Chondrocyte (in vitro differentiated cells): ENCODE results near the gene LMF1. TPM values are rescaled to one million over a fixed set of nuclear protein-coding genes. Genes with fewer than 3 reads are reported as not detected.

Experiments
- DNase-seq: peaks from one replicate; pipeline ENCODE4 v3.0.0; 2021; ENCODE audit warnings: mixed read lengths, low spot score
- H3K27ac Mint-ChIP-seq: one replicate; pipeline ENCODE4 v1.8.0; 2021; ENCODE audit warnings: mild to moderate bottlenecking, moderate library complexity, mixed read lengths; ENCODE audit not compliant: unreplicated experiment
- H3K27me3 Mint-ChIP-seq: 2 replicates; pipeline ENCODE4 v1.8.0; 2021; ENCODE audit warnings: low read depth, mixed read lengths
- H3K36me3 Mint-ChIP-seq: 2 replicates; pipeline ENCODE4 v1.8.0; 2021; ENCODE audit warnings: low read depth, mixed read lengths
- H3K4me1 Mint-ChIP-seq: 2 replicates; pipeline ENCODE4 v1.8.0; 2021; ENCODE audit warnings: low read depth, mild to moderate bottlenecking, mixed read lengths
- H3K4me3 Mint-ChIP-seq: one replicate; pipeline ENCODE4 v1.8.0; 2021; ENCODE audit warnings: mild to moderate bottlenecking, moderate library complexity, mixed read lengths; ENCODE audit not compliant: unreplicated experiment
- H3K9me3 Mint-ChIP-seq: 2 replicates; pipeline ENCODE4 v1.8.0; 2021; ENCODE audit warnings: low read depth, mixed read lengths
- CTCF ChIP-seq: fragments of 200-600 bp; sonication (generic); IDR thresholded peaks from 2 replicates; pipeline ENCODE4 v1.5.0; 2021; ENCODE audit warnings: antibody characterized with exemption, mild to moderate bottlenecking, moderate library complexity
- total RNA-seq: library from RNA; stranded (reverse); gene quantifications from 3 replicates; pipeline ENCODE4 v1.2.1, GENCODE V29; 2021

Gene LMF1
- total RNA-seq, 1 donor from 2014 or later = 21.6 TPM

GRCh38 chr16:880471-881171 lies 90.2 kb downstream of the LMF1 start:
- DNase-seq = peak; percentile 75

GRCh38 chr16:879986-880385 lies 90.8 kb downstream of the LMF1 start:
- H3K36me3 Mint-ChIP-seq = peaks cover 8% of the 10 kb centered on the region
- no peaks in the 10 kb centered on the region for H3K27me3 Mint-ChIP-seq
- TF ChIP-seq CTCF = no peak
- H3K27ac Mint-ChIP-seq = no peak overlapping the region
- H3K9me3 Mint-ChIP-seq = no peaks in the 10 kb centered on the region
- no peaks in the 10 kb centered on the region for H3K4me1 Mint-ChIP-seq
- H3K4me3 Mint-ChIP-seq = no peak overlapping the region
- peak; percentile 92 for DNase-seq

More at GRCh38 chr16:880471-881171, 90.2 kb downstream of the LMF1 start:
- Mint-ChIP-seq H3K27me3 (no peaks in the 10 kb centered on the region), H3K9me3 (no peaks in the 10 kb centered on the region), H3K36me3 (peaks cover 8% of the 10 kb centered on the region), H3K4me3 (no peak overlapping the region), H3K4me1 (no peaks in the 10 kb centered on the region), H3K27ac (no peak overlapping the region)
- no peak for TF ChIP-seq CTCF

- no peaks in the 10 kb centered on the region for H3K27me3 Mint-ChIP-seq
- H3K4me1 Mint-ChIP-seq = no peaks in the 10 kb centered on the region
- DNase-seq = peak; percentile 93
- no peaks in the 10 kb centered on the region for H3K9me3 Mint-ChIP-seq
- peaks cover 8% of the 10 kb centered on the region for H3K36me3 Mint-ChIP-seq
- H3K27ac Mint-ChIP-seq = no peak overlapping the region
- no peak overlapping the region for H3K4me3 Mint-ChIP-seq
- TF ChIP-seq CTCF = no peak
These were observed 91.3 kb downstream of the LMF1 start for GRCh38 chr16:879461-879861.

GRCh38 chr16:878886-879285 lies 91.9 kb downstream of the LMF1 start:
- TF ChIP-seq CTCF = no peak
- no peaks in the 10 kb centered on the region for H3K27me3 Mint-ChIP-seq

GRCh38 chr16:878072-878784 lies 92.6 kb downstream of the LMF1 start:
- Mint-ChIP-seq H3K4me3 (no peak overlapping the region), H3K36me3 (peaks cover 12% of the 10 kb centered on the region), H3K27me3 (no peaks in the 10 kb centered on the region), H3K4me1 (no peaks in the 10 kb centered on the region), H3K27ac (no peak overlapping the region), H3K9me3 (no peaks in the 10 kb centered on the region)
- no peak for TF ChIP-seq CTCF
- DNase-seq = peak; percentile 74

More at GRCh38 chr16:878886-879285, 91.9 kb downstream of the LMF1 start:
- H3K4me3 Mint-ChIP-seq = no peak overlapping the region
- peak; percentile 84 for DNase-seq
- H3K36me3 Mint-ChIP-seq = peaks cover 8% of the 10 kb centered on the region
- no peak overlapping the region for H3K27ac Mint-ChIP-seq
- H3K4me1 Mint-ChIP-seq = no peaks in the 10 kb centered on the region
- H3K9me3 Mint-ChIP-seq = no peaks in the 10 kb centered on the region
